GM19438 (cell line): ENCODE data around the gene PRPH2.
"Not testable (repeated sequence)": the region's sequence is repeated elsewhere in the genome, so short reads cannot be mapped to it uniquely, and the experiment has no call there.

Experiments used
- ATAC-seq: cut with Tn5 transposase; IDR thresholded peaks from one replicate; pipeline ENCODE4 v1.9.1; 2021; ENCODE audit warnings: low read depth; ENCODE audit not compliant: unreplicated experiment

PRPH2 gene

DNA sequence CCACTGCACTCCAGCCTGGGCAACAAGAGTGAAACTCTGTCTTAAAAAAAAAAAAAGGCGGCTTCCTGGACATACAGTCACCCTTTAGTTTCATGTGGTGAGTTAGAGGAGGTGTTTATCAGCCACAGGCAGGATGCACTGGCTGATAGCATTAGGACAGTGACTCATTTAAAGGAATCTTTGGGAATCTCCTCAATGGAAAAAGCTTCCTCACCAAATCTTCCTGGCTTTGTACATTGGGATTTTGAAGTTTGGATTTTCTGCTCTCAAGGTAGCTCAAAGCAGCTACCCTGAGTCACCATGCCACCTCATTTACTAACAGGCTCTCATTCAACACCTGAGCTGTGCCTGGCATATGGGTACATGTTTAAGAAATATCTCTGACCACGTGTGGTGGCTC, 20.2 kb downstream of the PRPH2 start:
- no peak for ATAC-seq

DNA sequence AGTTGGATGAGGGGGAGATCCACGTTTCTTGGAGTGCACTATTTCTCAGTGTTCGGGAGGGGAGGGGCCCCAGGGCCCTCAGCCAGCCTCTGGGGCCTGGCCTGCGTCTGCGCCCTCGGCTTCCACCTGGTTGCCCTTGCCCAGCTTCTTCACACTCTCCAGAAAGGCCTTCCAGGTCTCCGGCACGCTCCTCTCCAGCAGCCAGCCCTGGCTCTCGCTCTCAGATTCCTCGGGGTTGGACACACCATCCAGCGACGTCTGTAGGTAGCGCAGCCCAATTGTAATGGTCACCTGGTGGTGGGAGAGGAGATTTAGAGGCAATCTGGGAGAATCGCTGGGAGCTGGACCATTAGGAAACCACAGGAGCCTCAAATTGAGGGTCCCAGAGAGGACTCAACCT, 24.2 kb downstream of the PRPH2 start:
- ATAC-seq, result no peak

DNA sequence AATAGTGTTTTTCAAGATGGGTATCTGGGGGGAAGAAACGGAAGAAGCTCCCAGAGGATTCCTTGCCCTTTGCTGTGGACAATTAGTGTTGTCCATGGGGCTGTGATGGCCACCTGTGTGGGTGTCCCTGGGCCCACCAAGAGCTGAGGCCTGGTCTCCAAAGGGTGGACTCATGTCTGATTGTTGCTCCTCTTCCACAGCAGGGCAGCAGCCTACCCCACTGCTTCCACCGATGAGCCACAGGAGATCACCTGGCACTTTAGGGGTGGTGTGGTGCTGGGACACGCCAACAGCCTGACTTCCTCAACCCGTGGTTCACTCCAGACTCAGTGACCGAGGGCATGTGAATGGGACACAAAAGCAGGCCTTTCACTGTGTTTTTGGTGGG, 25.1 kb downstream of the PRPH2 start:
- ATAC-seq, result no peak

DNA sequence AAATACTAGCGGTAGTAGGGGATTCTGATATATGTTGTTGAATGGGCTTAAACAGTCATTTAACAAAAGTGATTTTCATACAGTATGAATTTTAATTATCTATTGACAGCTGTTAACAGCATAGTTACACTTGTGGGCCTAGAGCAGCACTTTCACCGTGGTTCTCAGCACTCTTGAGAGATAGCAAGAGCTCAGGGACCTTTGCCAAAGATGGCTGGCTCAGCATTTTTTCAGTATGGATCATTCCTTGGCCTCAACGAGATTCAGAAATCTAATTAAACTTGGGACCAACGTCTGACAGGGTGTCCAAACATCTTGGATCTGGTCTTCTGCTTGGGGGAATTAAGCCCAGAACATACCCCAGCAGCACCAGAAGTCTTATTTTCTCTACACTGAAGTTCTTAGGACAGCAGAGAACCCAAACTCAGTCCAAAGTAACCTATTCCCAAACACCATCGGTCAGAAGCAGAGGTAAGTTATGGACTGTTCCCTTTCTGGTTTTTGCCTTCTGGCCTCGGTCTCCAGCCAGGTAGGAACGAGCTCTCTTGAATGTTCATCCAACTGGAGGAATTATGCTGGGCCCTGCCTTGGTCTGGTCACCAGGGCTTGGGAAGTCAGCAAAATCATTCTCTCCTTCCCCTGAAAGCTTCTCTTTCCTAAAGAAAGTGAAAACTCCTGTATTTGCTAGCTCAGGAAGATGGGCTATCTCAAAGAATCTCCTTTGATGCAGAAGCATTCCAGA, 25.7 kb downstream of the PRPH2 start:
- ATAC-seq, result no peak

DNA sequence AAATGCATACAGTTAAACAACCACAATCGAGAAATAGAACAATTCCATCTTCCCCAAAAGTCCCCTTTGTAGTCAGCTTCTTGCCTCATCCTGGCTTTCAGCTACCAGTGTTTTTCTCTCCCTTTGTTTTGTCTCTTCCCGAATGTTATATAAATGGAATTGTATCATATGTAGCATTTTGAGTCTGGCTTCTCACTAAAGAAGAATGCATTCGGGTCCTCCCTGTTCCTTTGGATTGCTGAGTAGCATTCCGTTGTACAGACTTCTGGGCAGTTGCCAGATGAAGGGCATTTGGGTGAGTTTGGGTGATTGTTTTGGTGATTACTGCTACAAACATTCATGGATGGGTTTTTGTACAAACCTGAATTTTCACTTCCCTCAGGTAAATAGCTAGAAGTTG, 27.8 kb downstream of the PRPH2 start:
- ATAC-seq, result no peak

DNA sequence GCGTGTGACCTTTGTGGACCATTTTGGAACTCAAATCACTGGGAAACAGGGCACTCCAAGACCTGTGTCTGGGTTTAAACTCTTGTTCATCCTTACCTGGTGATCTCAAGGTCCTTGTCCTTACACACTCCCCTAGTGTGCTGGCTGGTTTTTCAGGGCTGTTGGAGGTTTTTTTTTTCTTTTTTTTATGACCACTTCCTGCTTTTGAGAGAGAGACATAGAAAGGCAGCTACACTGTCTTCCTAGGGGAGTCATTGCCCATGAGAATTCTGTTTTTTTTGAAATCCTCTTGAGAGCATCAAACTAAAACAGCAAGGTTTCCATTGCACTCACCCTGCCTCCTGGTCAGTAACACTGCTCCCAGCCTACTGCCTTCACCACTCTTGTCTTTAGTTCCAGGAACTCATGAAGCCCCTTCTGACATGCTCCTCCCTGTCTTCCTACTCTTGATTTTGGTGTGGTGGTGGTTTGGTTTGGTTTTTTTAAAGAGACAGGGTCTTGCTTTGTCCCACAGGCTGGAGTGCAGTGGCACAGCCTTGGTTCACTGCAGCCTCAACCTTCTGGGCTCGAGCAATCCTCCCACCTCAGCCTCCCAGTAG, 28.6 kb downstream of the PRPH2 start:
- no peak for ATAC-seq

DNA sequence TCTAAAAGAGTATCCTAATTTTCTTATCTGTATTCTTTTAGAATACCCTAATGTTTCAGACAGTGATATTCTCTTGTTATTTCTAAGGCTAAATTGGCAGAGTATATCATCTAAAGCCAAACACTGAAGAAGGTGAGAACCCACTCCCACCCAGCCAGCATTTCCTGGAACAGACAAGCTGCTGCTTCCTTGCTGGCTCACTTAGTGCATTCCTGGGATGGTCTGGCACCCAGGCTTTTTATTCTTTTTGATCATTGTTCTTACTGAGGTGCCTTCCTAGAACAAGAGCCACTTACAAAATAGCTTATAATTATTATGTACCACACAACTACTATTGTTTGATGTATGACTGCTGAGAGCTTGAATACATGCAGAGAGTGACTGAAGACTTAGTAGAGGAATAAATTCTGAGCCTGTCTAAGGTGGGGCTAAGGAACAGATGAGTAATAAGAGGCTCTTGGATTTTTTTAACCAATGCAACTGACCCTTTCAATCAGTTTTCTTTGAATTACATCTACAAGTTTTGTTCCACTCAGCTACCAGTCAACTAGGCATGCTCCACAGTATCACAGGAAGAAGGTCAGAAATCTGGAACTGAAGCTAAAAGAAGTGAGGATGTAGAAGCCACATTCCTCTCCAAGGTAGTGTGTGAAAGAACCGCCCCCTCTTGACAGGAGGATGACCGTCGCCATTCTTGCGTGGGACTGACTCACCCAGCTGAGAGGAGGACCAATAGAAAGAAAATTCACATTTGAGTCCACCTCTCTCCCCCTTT, 30.1 kb downstream of the PRPH2 start:
- no peak for ATAC-seq

DNA sequence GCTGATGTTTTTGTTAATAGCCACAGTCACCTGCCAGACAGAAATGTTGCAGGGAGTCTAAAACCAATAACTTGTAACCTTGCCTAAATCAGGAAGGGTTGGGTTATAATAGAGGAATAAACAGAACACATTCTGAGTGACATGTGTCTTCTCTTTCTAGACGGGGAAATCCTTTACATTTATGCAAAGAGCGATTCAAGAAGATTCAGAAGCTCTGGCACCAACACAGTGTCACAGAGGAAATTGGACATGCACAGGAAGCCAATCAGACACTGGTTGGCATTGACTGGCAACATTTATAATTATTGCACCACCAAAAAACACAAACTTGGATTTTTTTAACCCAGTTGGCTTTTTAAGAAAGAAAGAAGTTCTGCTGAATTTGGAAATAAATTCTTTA, 31.5 kb downstream of the PRPH2 start:
- ATAC-seq, result no peak

DNA sequence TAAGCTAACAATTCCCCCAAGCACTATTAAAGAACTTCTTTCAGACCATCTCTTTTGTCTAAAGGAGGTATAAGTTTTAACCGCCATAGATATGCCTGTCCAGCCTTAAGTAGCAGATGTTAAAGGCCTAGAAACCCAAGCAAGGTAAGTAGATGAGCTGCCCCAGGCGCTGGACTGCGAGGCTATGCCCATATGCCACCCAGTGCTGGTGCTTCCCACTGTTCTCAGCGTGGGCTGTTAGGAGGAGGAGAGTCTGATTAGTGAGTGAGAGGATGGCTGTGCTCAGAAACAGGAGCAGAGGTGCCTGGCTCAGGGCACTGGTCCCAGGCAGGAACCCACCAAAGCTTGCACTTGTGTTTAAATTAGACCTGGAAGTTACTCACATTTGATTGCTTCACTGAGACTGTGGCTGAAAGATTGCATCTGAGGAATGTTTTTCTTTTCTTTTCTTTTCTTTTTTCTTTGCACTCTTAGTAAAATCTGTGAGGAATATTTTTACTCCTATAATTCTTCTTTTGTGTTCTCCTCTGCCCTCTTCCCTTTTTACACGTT, 32.2 kb downstream of the PRPH2 start:
- no peak for ATAC-seq

DNA sequence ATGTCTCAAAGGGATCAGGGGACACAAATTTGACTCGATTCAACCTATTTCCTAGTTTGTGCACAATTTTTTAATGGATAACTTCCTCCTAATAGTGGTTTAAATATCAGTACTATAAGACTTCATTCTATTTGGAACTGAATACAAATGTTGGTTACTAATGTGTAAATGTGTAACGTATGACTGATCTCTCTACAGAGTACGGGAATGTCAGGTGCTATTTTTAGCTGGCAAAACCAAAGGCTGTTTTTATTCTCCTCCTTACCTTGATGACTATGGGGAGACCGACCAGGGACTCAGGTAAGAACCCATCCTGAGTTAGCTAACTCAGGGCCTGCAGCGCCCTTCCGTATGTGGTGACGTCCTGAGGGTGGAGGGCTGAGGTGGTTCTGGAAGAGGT, 33.0 kb downstream of the PRPH2 start:
- no peak for ATAC-seq

DNA sequence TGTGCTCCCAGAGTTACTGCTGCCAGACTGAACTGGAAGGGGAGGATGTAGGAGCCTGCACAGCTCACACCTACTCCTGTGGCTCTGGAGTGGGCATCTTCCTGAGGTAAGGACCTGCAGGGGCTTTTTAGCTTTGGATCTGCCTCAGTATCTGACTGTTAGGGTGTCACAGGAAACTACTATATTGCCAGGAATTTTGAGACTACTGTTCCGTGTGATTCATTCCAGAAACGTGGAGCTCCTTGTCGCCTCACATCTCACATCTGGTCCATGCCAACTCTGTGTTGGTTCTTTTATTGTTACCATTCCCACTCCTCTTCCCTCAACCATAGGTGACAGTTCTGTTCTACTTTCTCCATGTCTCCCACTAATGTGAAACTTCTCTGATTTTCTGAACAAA, 34.1 kb downstream of the PRPH2 start:
- ATAC-seq, result no peak

DNA sequence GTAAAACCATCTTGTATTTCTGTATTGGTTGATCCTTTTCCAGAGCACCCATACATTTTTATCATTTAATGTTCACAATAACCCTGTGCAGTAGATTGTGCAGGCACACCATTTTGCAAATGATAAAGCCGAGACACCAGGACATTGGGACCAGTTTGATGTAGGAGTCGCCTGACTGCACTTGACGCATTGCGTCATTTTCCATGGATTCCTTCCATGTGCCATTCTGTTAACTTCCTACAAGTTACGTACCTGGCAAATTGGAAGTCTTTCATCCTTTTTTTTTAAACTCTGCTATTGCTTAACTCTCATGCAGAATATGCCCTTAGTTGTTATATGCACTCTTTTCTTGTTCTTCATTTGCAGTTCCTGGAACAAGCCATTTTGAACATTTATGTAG, 43.0 kb downstream of the PRPH2 start:
- no peak for ATAC-seq

DNA sequence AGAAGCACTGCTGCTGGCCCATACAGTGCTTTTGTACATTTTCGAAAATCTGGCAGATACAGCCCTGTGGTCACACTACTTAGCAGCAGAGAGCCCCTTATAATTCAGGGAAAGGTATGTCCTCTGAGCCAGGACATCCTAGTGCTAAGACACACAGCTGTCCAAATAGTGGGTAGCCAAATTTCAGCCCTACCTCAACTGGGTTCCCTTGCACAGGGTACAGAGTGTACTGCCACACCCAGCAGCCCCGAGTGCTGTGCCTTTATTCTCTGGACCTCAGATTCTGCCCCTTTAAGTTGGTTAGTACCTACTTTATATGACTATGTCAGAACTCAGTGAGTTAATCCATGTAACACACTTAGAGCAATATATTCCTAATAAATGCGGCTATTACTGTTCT, 47.6 kb downstream of the PRPH2 start:
- ATAC-seq, result no peak

DNA sequence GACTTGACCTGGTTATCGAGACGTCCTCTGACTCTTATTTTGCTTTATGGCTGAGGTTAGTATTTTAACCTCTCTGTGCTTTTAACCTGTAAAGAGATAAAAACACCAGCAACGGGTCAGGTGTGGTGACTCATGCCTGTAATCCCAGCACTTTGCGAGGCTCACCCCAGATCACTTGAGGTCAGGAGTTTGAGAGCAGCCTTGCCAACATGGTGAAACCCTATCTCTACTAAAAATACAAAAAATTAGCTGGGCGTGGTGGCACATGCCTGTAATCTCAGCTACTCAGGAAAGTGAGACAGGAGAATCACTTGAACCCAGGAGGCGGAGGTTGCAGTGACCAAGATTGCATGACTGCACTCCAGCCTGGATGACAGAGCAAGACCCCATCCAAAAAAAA, 48.0 kb downstream of the PRPH2 start:
- ATAC-seq, result not testable (repeated sequence)

DNA sequence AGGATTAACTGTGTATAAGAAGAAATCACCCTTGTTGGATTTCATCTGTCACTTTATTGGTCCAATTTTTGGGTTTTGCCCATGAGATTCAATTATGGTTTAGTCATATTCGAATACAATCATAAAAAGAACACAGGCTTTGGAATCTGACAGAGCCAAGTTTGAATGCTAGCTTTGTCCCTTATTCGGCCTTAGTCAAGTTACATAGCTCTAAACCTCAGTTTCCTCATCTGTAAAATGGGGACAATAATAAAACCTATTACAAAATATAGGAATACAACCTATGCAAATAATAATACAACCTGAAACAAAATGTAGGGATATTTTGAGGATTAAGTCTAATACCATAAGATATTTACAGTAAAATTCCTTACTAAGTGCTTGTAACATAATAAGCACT, 57.7 kb downstream of the PRPH2 start:
- no peak for ATAC-seq

DNA sequence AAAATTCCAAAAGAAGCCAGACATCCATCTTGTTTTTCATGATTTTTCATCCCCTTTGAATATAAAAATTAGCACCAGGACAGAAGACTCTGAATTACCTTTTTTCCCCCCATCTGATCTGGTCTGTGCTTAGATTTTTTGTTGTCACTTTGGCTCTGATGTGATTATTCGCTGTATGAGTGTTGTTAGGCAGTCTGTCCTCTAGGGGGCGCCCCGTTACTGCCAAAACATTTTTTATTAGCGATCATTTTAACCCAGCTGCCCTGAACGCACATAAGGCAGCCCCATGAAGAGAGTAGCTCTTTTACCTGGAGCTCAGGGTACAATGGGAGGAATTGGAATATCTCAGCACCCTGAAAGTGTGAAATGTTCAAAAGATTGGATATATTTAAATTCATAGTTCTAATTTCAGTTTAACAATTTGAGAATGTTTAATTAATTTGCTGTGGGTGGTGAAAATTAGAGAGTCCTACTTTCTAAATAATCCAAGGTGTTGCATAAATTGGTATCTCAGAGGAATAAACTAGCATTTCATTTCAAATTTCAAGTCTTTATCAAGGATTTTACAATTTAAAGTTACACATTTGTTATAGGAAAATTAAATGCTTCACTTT, 60.8 kb downstream of the PRPH2 start:
- ATAC-seq, result no peak

DNA sequence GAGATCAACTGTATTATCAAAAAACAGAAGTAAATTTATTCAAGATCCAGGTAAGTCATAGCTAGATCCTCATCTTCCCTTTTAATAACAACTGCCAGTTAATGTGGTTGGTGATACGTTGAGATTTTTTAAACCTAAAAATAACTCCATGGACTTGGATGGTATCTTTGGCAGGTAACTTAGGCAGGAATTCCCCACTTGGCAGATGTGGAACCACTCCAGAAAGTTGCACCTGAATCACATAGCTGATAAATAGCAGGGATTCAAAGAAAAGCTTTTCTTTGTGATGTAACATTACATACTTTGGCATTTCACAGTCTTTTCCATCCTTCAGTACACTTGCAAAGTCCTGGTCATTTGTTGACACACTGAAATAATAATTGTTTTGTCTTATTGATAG, 62.6 kb downstream of the PRPH2 start:
- ATAC-seq, result no peak

DNA sequence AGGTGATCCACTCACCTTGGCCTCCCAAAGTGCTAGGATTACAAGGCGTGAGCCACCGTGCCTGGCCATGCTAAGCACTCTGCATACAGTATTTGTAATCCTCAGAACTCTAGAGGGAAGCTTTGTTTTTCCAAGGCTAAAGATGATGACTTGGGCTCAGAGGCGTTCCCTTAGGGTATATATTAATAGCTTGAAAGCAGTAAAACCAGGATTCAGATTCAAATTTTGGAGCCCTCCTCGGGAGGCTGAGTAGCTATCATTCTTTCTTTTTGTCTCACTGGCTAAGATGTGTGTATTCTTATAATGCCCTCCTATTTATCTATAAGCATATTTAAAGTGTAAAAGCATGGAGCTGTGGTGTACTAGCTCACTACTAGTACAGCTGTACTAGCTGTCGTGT, 68.5 kb downstream of the PRPH2 start:
- no peak for ATAC-seq

DNA sequence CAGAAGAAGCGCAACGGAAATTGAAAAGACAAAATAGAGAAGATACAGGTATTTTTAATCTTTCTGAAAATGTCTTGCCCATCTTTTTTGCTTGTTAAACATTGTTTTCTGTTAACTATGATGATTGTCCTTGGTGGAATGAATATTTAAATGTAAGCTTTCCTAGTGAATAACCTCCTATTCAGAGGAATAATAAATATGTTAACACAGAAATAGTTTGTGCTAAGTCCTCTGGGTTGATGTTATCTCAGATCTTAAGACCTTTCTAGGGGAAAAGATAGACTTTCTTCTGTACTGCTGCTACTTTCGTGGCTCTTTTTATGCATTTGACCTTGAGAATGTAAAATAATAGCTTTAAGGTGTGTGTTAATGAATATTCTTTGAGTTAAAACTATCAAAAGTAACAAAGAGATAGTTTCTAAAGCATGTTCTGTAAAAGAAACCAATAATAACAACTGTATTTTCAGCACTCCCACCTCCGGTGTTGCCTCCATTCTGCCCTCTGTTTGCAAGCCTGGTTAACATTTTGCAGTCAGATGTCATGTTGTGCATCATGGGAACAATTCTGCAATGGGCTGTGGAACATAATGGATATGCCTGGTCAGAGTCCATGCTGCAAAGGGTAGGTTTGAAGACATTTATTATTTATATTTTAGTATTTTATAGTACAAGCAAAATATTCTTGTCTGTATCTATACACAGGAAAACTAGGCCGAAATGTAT, 70.2 kb downstream of the PRPH2 start:
- ATAC-seq, result no peak
